Central memory CD8-positive, alpha-beta T cell (primary cell): Measurements from ENCODE around the gene MBD2.
"Not testable (repeated sequence)": the region's sequence is repeated elsewhere in the genome, so short reads cannot be mapped to it uniquely, and the experiment has no call there.

Source experiments
- ATAC-seq: fragments of 150-1000 bp; cut with Tn5 transposase; replicated peaks from 2 replicates; pipeline ENCODE4 v1.10.0; 2022; ENCODE audit warnings: mild to moderate bottlenecking, moderate FRiP score, moderate number of reproducible peaks; ENCODE audit not compliant: poor library complexity, severe bottlenecking; ENCODE audit errors: extremely low read depth
- DNase-seq, 2 donors: peaks; one replicate each; pipeline ENCODE4 v3.0.0; 2021; ENCODE audit warnings: low spot score in 2 of 2
- H3K27ac Mint-ChIP-seq: one replicate; pipeline ENCODE4 v1.8.0; 2022; ENCODE audit warnings: low read depth, mild to moderate bottlenecking, moderate library complexity, mixed read lengths
- H3K27me3 Mint-ChIP-seq: one replicate; pipeline ENCODE4 v1.8.0; 2022; ENCODE audit warnings: mixed read lengths
- H3K36me3 Mint-ChIP-seq: one replicate; pipeline ENCODE4 v1.8.0; 2022; ENCODE audit warnings: mild to moderate bottlenecking, moderate library complexity, mixed read lengths; ENCODE audit not compliant: insufficient read depth
- H3K4me1 Mint-ChIP-seq: one replicate; pipeline ENCODE4 v1.8.0; 2022; ENCODE audit warnings: mixed read lengths
- H3K4me3 Mint-ChIP-seq: one replicate; pipeline ENCODE4 v1.8.0; 2022; ENCODE audit warnings: mild to moderate bottlenecking, moderate library complexity, mixed read lengths
- H3K9me3 Mint-ChIP-seq: one replicate; pipeline ENCODE4 v1.8.0; 2022; ENCODE audit warnings: mixed read lengths

The MBD2 gene

GRCh38 chr18:54206447-54206846 is 18.0 kb downstream of the MBD2 start:
- Mint-ChIP-seq H3K27ac (peak overlapping the region; percentile 6), H3K9me3 (no peaks in the 10 kb centered on the region), H3K36me3 (peaks cover 25% of the 10 kb centered on the region), H3K4me1 (peaks cover 47% of the 10 kb centered on the region), H3K4me3 (no peak overlapping the region), H3K27me3 (no peaks in the 10 kb centered on the region)
- DNase-seq, result no peak
- ATAC-seq, result no peak

DNA sequence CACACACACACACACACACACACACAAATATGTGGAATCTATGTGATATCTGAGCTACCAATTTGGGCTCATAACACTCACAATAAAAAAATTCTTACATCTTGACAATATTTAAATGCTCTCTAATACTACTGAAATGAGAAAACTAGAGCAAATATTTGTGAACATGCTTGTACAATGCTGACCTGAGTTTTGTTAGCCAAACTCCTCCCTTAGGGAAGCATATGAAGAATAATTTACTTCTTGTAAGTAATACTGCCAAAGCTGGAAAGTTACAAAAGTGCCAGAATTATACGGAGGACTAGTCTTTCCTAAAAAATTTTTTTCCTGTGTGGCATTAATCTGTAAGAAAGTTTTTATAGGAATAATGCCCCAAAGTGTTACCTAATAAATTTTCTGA is 18.5 kb downstream of the MBD2 start:
- ATAC-seq (no peak), DNase-seq (no peak)
- Mint-ChIP-seq H3K27me3 (no peaks in the 10 kb centered on the region), H3K27ac (peak overlapping the region; percentile 6), H3K36me3 (peaks cover 27% of the 10 kb centered on the region), H3K4me1 (peaks cover 43% of the 10 kb centered on the region), H3K9me3 (no peaks in the 10 kb centered on the region), H3K4me3 (no peak overlapping the region)

GRCh38 chr18:54205448-54205847 is 19.0 kb downstream of the MBD2 start:
- Mint-ChIP-seq H3K4me1 (peaks cover 42% of the 10 kb centered on the region), H3K36me3 (peaks cover 30% of the 10 kb centered on the region)
- not testable (repeated sequence) for DNase-seq, H3K27ac Mint-ChIP-seq, H3K27me3 Mint-ChIP-seq, H3K4me3 Mint-ChIP-seq, ATAC-seq, H3K9me3 Mint-ChIP-seq

DNA sequence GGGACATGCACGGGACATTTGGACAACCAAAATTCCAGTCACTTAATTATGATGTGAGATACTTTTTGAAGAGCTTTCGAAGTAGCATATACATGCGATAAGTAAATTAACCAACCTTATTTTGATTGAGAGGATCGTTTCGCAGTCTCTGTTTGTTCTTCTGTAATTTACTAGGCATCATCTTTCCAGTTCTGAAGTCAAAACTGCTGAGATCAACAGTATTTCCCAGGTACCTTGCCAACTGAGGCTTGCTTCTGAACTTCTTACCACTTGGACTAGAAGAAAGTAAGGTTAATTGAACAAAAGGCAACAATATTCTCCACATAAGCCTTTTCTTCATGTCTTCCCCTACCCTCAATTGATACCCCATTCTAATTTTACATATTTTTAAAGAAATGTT is 19.6 kb downstream of the MBD2 start:
- Mint-ChIP-seq H3K27me3 (no peaks in the 10 kb centered on the region), H3K4me3 (no peak overlapping the region), H3K9me3 (no peaks in the 10 kb centered on the region), H3K27ac (no peak overlapping the region), H3K4me1 (peaks cover 37% of the 10 kb centered on the region), H3K36me3 (peaks cover 32% of the 10 kb centered on the region)
- ATAC-seq (no peak), DNase-seq (no peak)

GRCh38 chr18:54203914-54204313 is 20.6 kb downstream of the MBD2 start:
- DNase-seq (no peak), ATAC-seq (no peak)
- H3K27ac Mint-ChIP-seq, result no peak overlapping the region
- peaks cover 37% of the 10 kb centered on the region for H3K4me1 Mint-ChIP-seq
- H3K4me3 Mint-ChIP-seq, result no peak overlapping the region
- H3K9me3 Mint-ChIP-seq, result no peaks in the 10 kb centered on the region
- no peaks in the 10 kb centered on the region for H3K27me3 Mint-ChIP-seq
- peaks cover 36% of the 10 kb centered on the region for H3K36me3 Mint-ChIP-seq

DNA sequence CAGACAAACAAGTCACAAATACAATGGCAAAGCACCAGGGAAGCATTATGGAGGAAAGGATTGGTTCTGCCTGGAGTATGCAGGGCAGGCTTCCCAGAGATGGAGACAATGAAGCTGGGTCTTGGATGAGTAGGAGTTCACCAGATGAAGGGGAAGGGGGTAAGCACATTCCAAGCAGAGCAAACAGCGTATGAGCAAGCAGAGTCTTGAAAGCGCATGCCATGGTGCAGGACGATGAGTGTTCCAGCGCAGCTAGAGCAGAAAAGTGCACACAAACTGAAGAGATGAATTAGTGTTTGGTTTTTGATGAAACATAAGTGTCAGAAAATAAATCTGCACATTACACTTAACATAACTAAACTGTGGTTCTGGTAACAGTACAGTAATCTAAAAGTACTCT is 21.6 kb downstream of the MBD2 start:
- Mint-ChIP-seq H3K9me3 (no peaks in the 10 kb centered on the region), H3K4me1 (peaks cover 30% of the 10 kb centered on the region), H3K27ac (no peak overlapping the region), H3K4me3 (no peak overlapping the region), H3K36me3 (peaks cover 38% of the 10 kb centered on the region), H3K27me3 (no peaks in the 10 kb centered on the region)
- DNase-seq (no peak), ATAC-seq (no peak)

GRCh38 chr18:54197747-54198411 is 26.6 kb downstream of the MBD2 start:
- Mint-ChIP-seq H3K9me3 (no peaks in the 10 kb centered on the region), H3K4me1 (peaks cover 19% of the 10 kb centered on the region), H3K27ac (no peak overlapping the region), H3K27me3 (no peaks in the 10 kb centered on the region), H3K36me3 (peaks cover 26% of the 10 kb centered on the region), H3K4me3 (no peak overlapping the region)
- ATAC-seq (no peak), DNase-seq (no peak)

GRCh38 chr18:54193786-54194185 is 30.7 kb downstream of the MBD2 start:
- ATAC-seq, result no peak
- Mint-ChIP-seq H3K4me3 (no peak overlapping the region), H3K27ac (no peak overlapping the region), H3K36me3 (peaks cover 5% of the 10 kb centered on the region), H3K9me3 (no peaks in the 10 kb centered on the region), H3K4me1 (peaks cover 18% of the 10 kb centered on the region), H3K27me3 (no peaks in the 10 kb centered on the region)
- DNase-seq, result no peak

- ATAC-seq, result no peak
- Mint-ChIP-seq H3K27me3 (no peaks in the 10 kb centered on the region), H3K9me3 (no peaks in the 10 kb centered on the region), H3K27ac (no peak overlapping the region), H3K4me3 (no peak overlapping the region), H3K4me1 (peaks cover 18% of the 10 kb centered on the region), H3K36me3 (peaks cover 6% of the 10 kb centered on the region)
- no peak for DNase-seq
Measured at GRCh38 chr18:54192900-54193299, 31.6 kb downstream of the MBD2 start.

GRCh38 chr18:54192415-54192814 is 32.1 kb downstream of the MBD2 start:
- H3K27me3 Mint-ChIP-seq, result no peaks in the 10 kb centered on the region
- DNase-seq (no peak), ATAC-seq (no peak)
- peaks cover 11% of the 10 kb centered on the region for H3K36me3 Mint-ChIP-seq
- no peak overlapping the region for H3K27ac Mint-ChIP-seq
- no peaks in the 10 kb centered on the region for H3K9me3 Mint-ChIP-seq
- no peak overlapping the region for H3K4me3 Mint-ChIP-seq
- peaks cover 13% of the 10 kb centered on the region for H3K4me1 Mint-ChIP-seq

GRCh38 chr18:54191352-54191751 is 33.1 kb downstream of the MBD2 start:
- no peaks in the 10 kb centered on the region for H3K9me3 Mint-ChIP-seq
- H3K4me3 Mint-ChIP-seq, result no peak overlapping the region
- ATAC-seq, result no peak
- peaks cover 12% of the 10 kb centered on the region for H3K36me3 Mint-ChIP-seq
- H3K27me3 Mint-ChIP-seq, result no peaks in the 10 kb centered on the region
- peaks cover 7% of the 10 kb centered on the region for H3K4me1 Mint-ChIP-seq
- no peak for DNase-seq
- no peak overlapping the region for H3K27ac Mint-ChIP-seq

GRCh38 chr18:54187372-54187771 is 37.1 kb downstream of the MBD2 start:
- Mint-ChIP-seq H3K9me3 (no peaks in the 10 kb centered on the region), H3K36me3 (peaks cover 12% of the 10 kb centered on the region), H3K27ac (no peak overlapping the region), H3K27me3 (no peaks in the 10 kb centered on the region), H3K4me1 (peaks cover 1% of the 10 kb centered on the region), H3K4me3 (no peak overlapping the region)
- ATAC-seq, result no peak
- DNase-seq, result no peak

DNA sequence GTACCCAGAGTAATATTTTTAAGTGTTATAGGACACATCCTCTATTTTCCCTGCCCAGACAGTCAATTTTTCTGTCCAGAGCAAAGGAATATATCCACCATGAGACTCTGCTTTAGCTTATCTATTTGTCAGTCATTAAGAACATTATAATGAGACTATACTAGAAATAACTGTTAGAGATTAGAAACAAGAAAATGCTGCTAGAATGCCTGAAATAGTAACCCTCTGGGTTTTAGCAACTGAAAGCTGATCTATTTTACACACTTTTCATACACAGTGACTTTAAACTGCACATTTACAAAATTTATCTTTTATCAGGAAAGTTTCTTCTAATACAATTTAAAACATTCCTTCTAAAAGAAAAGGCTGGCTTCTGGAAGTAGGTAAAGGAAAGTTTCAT is 39.6 kb downstream of the MBD2 start:
- Mint-ChIP-seq H3K27me3 (no peaks in the 10 kb centered on the region), H3K4me3 (no peak overlapping the region), H3K4me1 (no peaks in the 10 kb centered on the region), H3K36me3 (peaks cover 9% of the 10 kb centered on the region), H3K9me3 (no peaks in the 10 kb centered on the region), H3K27ac (peak overlapping the region; percentile 77)
- ATAC-seq (no peak), DNase-seq (no peak)
